Right lobe of liver (tissue), 4 donors: ENCODE measurements around the gene MIDN.

Source experiments
- CTCF ChIP-seq, 4 donors: fragments of 200-600 bp in 3 of 4; fragments of 450-650 bp in 1 of 4; IDR thresholded peaks; one replicate each; pipeline versions ENCODE4 v1.5.1 to v1.8.0; 2016 to 2022; ENCODE audit warnings: antibody characterized with exemption in 4 of 4, mild to moderate bottlenecking in 2 of 4
- POLR2A ChIP-seq: fragments of 450-650 bp; IDR thresholded peaks from one replicate; pipeline ENCODE4 v1.6.1; 2017; ENCODE audit warnings: antibody characterized with exemption, mild to moderate bottlenecking
- donor health status: DM: no; HTN: no; CAD: no.
- donor health status: DM: no; HTN: no; CAD: no.
- donor health status: DM: no; HTN: yes; CAD: no.

- TF ChIP-seq CTCF (IDR thresholded peaks at IDR 0.05) (no peak), POLR2A (no peak)
Observed at GRCh38 chr19:1226522-1227303, 21.7 kb upstream of the MIDN start.
